Type B pancreatic cell (in vitro differentiated cells): ENCODE results near the gene CDCA7. TPM values are rescaled to one million over a fixed set of nuclear protein-coding genes. Genes with fewer than 3 reads are reported as not detected.

Experiments used
- DNase-seq: peaks from one replicate; pipeline ENCODE4 v3.0.0; 2021; ENCODE audit warnings: mixed read lengths; ENCODE audit not compliant: unreplicated experiment; ENCODE audit errors: extremely low spot score
- H3K27ac Mint-ChIP-seq: 2 replicates; pipeline ENCODE4 v1.8.0; 2021; ENCODE audit warnings: mild to moderate bottlenecking, mixed read lengths
- H3K27me3 Mint-ChIP-seq: 2 replicates; pipeline ENCODE4 v1.8.0; 2021; ENCODE audit warnings: mixed read lengths
- H3K36me3 Mint-ChIP-seq: 2 replicates; pipeline ENCODE4 v1.8.0; 2021; ENCODE audit warnings: mixed read lengths
- H3K4me1 Mint-ChIP-seq: one replicate; pipeline ENCODE4 v1.8.0; 2021; ENCODE audit warnings: mixed read lengths; ENCODE audit not compliant: unreplicated experiment
- H3K4me3 Mint-ChIP-seq: 2 replicates; pipeline ENCODE4 v1.8.0; 2021; ENCODE audit warnings: mild to moderate bottlenecking, mixed read lengths
- H3K9me3 Mint-ChIP-seq: 2 replicates; pipeline ENCODE4 v1.8.0; 2021; ENCODE audit warnings: mixed read lengths
- CTCF ChIP-seq: fragments of 200-600 bp; sonication (generic); conservative IDR thresholded peaks from 2 replicates; pipeline ENCODE4 v1.5.0; 2021; ENCODE audit warnings: antibody characterized with exemption, mild to moderate bottlenecking
- total RNA-seq: library from RNA; stranded (reverse); gene quantifications from 2 replicates; pipeline ENCODE4 v1.2.1, GENCODE V29; 2021; ENCODE audit warnings: low replicate concordance

Gene CDCA7
- total RNA-seq, 1 donor from 2014 or later = 54.0 TPM

GRCh38 chr2:173402405-173402974, 47.8 kb downstream of the CDCA7 start:
- peaks cover 68% of the 10 kb centered on the region for H3K27me3 Mint-ChIP-seq
- peak; percentile 93 for TF ChIP-seq CTCF
- peak overlapping the region; percentile 60 for H3K4me3 Mint-ChIP-seq
- no peak overlapping the region for H3K27ac Mint-ChIP-seq
- no peaks in the 10 kb centered on the region for H3K9me3 Mint-ChIP-seq
- H3K36me3 Mint-ChIP-seq = no peaks in the 10 kb centered on the region
- DNase-seq = peak; percentile 86
- peaks cover 17% of the 10 kb centered on the region for H3K4me1 Mint-ChIP-seq

- H3K27me3 Mint-ChIP-seq = peaks cover 58% of the 10 kb centered on the region
- H3K27ac Mint-ChIP-seq = no peak overlapping the region
These were observed 50.4 kb downstream of the CDCA7 start for GRCh38 chr2:173404841-173405750.

GRCh38 chr2:173407176-173407575, 52.5 kb downstream of the CDCA7 start:
- no peak for TF ChIP-seq CTCF
- H3K4me3 Mint-ChIP-seq = no peak overlapping the region
- no peaks in the 10 kb centered on the region for H3K36me3 Mint-ChIP-seq
- no peak for DNase-seq
- peaks cover 45% of the 10 kb centered on the region for H3K27me3 Mint-ChIP-seq
- peaks cover 5% of the 10 kb centered on the region for H3K4me1 Mint-ChIP-seq
- no peak overlapping the region for H3K27ac Mint-ChIP-seq
- no peaks in the 10 kb centered on the region for H3K9me3 Mint-ChIP-seq

More at GRCh38 chr2:173404841-173405750, 50.4 kb downstream of the CDCA7 start:
- H3K9me3 Mint-ChIP-seq = no peaks in the 10 kb centered on the region
- DNase-seq = no peak
- no peak for TF ChIP-seq CTCF
- H3K4me3 Mint-ChIP-seq = no peak overlapping the region
- H3K36me3 Mint-ChIP-seq = no peaks in the 10 kb centered on the region
- H3K4me1 Mint-ChIP-seq = peaks cover 17% of the 10 kb centered on the region

- H3K4me3 Mint-ChIP-seq = no peak overlapping the region
- H3K27ac Mint-ChIP-seq = no peak overlapping the region
- peaks cover 40% of the 10 kb centered on the region for H3K27me3 Mint-ChIP-seq
- H3K9me3 Mint-ChIP-seq = no peaks in the 10 kb centered on the region
- DNase-seq = no peak
- H3K4me1 Mint-ChIP-seq = peaks cover under 1% of the 10 kb centered on the region
- no peak for TF ChIP-seq CTCF
- H3K36me3 Mint-ChIP-seq = no peaks in the 10 kb centered on the region
These were observed 53.0 kb downstream of the CDCA7 start for GRCh38 chr2:173407646-173408045.

- DNase-seq = no peak
- Mint-ChIP-seq H3K27ac (no peak overlapping the region), H3K36me3 (no peaks in the 10 kb centered on the region), H3K4me3 (no peak overlapping the region), H3K4me1 (peaks cover 10% of the 10 kb centered on the region), H3K27me3 (peaks cover 13% of the 10 kb centered on the region), H3K9me3 (peaks cover 9% of the 10 kb centered on the region)
- no peak for TF ChIP-seq CTCF
These were observed 55.9 kb downstream of the CDCA7 start for GRCh38 chr2:173410579-173410978.
